Upper lobe of left lung (tissue), 6 donors: ENCODE data around the gene VOPP1. TPM values are rescaled to one million over a fixed set of nuclear protein-coding genes. Genes with fewer than 3 reads are reported as not detected.
A peak's percentile ranks its signal among the peaks of the same experiment; 100 is the strongest.

Source experiments
- ATAC-seq, 2 donors: fragments of 200-7000 bp; cut with Tn5 transposase; one replicate each; pipeline ENCODE4 v1.9.1; 2022; ENCODE audit warnings: mild to moderate bottlenecking in 2 of 2, moderate library complexity in 2 of 2; ENCODE audit not compliant: low FRiP score in 2 of 2
- DNase-seq, 2 donors: peaks; one replicate each; pipeline ENCODE4 v3.0.0-alpha.2; 2019 to 2020
- H3K27ac ChIP-seq, 4 donors: fragments of 200-600 bp; sonication (generic); one replicate each; pipeline ENCODE4 v1.5.1; 2016 to 2019
- H3K27me3 ChIP-seq, 4 donors: fragments of 200-600 bp; sonication (generic); one replicate each; pipeline ENCODE4 v1.5.1; 2017 to 2019
- H3K36me3 ChIP-seq, 4 donors: fragments of 200-600 bp; sonication (generic); one replicate each; pipeline ENCODE4 v1.5.1; 2016 to 2019
- H3K4me1 ChIP-seq, 4 donors: fragments of 200-600 bp; sonication (generic); one replicate each; pipeline ENCODE4 v1.5.1; 2018 to 2019
- H3K4me3 ChIP-seq, 4 donors: fragments of 200-600 bp; sonication (generic); one replicate each; pipeline ENCODE4 v1.5.1; 2017 to 2019; ENCODE audit warnings: mild to moderate bottlenecking in 2 of 4, moderate library complexity in 1 of 4
- H3K9me3 ChIP-seq, 4 donors: fragments of 200-600 bp; sonication (generic); one replicate each; pipeline ENCODE4 v1.5.1; 2018 to 2019
- EP300 ChIP-seq, 4 donors: sonication (generic); formaldehyde crosslinking; IDR thresholded peaks; one replicate each; pipeline ENCODE4 v1.5.1; 2017; ENCODE audit warnings: antibody characterized with exemption in 4 of 4, control low read depth in 2 of 4
- POLR2A ChIP-seq, 4 donors: fragments of 450-650 bp; IDR thresholded peaks; one replicate each; pipeline ENCODE4 v1.5.1; 2016 to 2017; ENCODE audit warnings: antibody characterized with exemption in 4 of 4, mild to moderate bottlenecking in 2 of 4
- POLR2AphosphoS5 ChIP-seq, 2 donors: sonication (generic); formaldehyde crosslinking; IDR thresholded peaks; one replicate each; pipeline ENCODE4 v1.5.1; 2017; ENCODE audit warnings: antibody characterized with exemption in 2 of 2
- WGBS, 2 donors: methylation state at CpG; one replicate each; pipeline ENCODE4 v1.1.5; 2017 to 2018; 5-methylcytosine and 5-hydroxymethylcytosine counted together
- total RNA-seq, 6 donors: library from RNA; depleted of rRNA in 4 of 6; stranded (reverse); fragments of >200 nt in 4 of 6; gene quantifications; one replicate each; pipeline versions ENCODE4 v1.1.0 to v1.2.1, GENCODE V29; 2016 to 2021
- TF ChIP-seq, protein P1 (sequence below), 6 experiments: fragments of 450-650 bp in 4 of 6; fragments of 200-600 bp in 2 of 6; sonication (generic) in 2 of 6; IDR thresholded peaks; one replicate each; pipeline ENCODE4 v1.5.1; 2016 to 2019; ENCODE audit warnings: antibody characterized with exemption in 6 of 6
- donor health status: DM: no; HTN: no; CAD: no; lungs with moderate emphysema.
- donor health status: DM: no; HTN: yes; CAD: no; lungs with severe emphysema.

Gene VOPP1
- total RNA-seq, 6 donors from 2014 or later: 27.2 to 67.6 (median 45.0) TPM

DNA sequence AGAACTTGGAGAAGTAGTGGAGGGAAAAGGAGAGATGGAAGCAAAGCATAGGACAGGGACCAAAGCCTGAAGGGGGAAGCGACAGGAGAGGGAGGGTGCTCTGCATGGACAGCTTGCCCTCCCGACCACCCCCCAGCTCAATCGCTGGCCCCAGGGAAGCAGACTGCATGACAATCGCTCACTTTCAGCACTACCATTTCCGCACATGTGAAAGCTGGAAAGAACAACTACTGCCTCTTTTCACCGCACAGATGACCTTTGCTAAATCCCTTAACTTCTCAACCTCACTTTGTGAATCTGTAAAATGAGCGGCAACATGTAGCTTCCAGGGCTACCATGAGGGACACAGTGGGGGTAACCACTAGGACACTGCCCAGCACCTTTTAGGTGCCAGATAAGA is 17.1 kb downstream of the VOPP1 start:
- no peak overlapping the region for H3K27ac ChIP-seq

DNA sequence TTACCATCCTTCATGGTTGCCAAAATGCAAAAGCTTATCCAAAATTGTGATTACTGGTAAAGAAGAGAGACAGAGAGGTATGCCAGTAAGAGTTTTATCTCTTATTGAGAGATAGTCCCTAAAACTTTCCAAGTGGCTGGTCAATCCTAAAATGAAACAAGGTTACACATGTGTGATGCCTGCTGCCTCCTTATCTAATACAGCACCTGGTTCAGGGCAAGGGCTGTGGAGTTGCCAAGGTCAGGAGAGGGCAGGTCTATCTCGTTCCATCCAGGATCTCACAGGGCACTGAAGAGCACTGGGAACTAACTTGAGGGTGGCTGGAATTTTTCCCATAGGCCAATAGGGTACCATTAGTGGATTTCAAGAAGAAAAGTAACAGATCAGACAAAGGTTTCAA is 18.3 kb downstream of the VOPP1 start:
- Histone ChIP-seq H3K4me1 (peaks cover 24 to 30% (median 29%) of the 10 kb centered on the region in 4 donors), H3K4me3 (no peak overlapping the region), H3K36me3 (peaks cover 0 to 4% (median 0%) of the 10 kb centered on the region in 4 donors), H3K9me3 (no peaks in the 10 kb centered on the region), H3K27ac (no peak overlapping the region), H3K27me3 (no peaks in the 10 kb centered on the region)
- no peak for ATAC-seq
- TF ChIP-seq POLR2AphosphoS5 (IDR thresholded peaks at IDR 0.05): no peak
- TF ChIP-seq, protein P1, sequence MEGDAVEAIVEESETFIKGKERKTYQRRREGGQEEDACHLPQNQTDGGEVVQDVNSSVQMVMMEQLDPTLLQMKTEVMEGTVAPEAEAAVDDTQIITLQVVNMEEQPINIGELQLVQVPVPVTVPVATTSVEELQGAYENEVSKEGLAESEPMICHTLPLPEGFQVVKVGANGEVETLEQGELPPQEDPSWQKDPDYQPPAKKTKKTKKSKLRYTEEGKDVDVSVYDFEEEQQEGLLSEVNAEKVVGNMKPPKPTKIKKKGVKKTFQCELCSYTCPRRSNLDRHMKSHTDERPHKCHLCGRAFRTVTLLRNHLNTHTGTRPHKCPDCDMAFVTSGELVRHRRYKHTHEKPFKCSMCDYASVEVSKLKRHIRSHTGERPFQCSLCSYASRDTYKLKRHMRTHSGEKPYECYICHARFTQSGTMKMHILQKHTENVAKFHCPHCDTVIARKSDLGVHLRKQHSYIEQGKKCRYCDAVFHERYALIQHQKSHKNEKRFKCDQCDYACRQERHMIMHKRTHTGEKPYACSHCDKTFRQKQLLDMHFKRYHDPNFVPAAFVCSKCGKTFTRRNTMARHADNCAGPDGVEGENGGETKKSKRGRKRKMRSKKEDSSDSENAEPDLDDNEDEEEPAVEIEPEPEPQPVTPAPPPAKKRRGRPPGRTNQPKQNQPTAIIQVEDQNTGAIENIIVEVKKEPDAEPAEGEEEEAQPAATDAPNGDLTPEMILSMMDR (IDR thresholded peaks at IDR 0.05): no peak
- no peak for TF ChIP-seq POLR2A (IDR thresholded peaks at IDR 0.05)
- no peak for TF ChIP-seq EP300 (IDR thresholded peaks at IDR 0.05)
- no peak for DNase-seq
- WGBS, 2 donors: 69 to 71% methylated on average over 1 of the region's 1 CpG

More for the DNA sequence above, 17.1 kb downstream of the VOPP1 start:
- 89 to 91% methylated on average over 7 of the region's 7 CpGs for WGBS, 2 donors
- no peak for TF ChIP-seq POLR2A (IDR thresholded peaks at IDR 0.05)
- TF ChIP-seq POLR2AphosphoS5 (IDR thresholded peaks at IDR 0.05): no peak
- no peak for TF ChIP-seq EP300 (IDR thresholded peaks at IDR 0.05)
- TF ChIP-seq, protein P1 (IDR thresholded peaks at IDR 0.05): no peak
- Histone ChIP-seq H3K4me1 (peaks cover 20 to 30% (median 25%) of the 10 kb centered on the region in 4 donors), H3K27me3 (no peaks in the 10 kb centered on the region), H3K4me3 (no peak overlapping the region), H3K9me3 (no peaks in the 10 kb centered on the region), H3K36me3 (peaks cover 0 to 4% (median 0%) of the 10 kb centered on the region in 4 donors)
- DNase-seq: no peak
- no peak for ATAC-seq

DNA sequence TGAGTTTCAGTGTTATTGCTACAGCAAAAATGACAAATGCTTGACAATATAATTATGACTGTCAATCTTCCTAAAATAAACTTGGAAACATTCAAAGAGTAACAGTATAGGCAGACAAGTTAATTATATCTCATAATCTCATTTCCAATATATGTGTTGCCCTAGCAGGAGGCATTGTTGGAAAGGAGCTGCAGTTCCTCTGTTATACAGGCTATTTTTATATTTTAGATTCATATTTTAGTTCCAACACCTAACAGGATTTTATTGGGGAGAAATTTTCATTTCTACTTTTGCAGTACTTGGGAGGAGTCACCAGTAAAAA is 19.3 kb downstream of the VOPP1 start:
- Histone ChIP-seq H3K27me3 (no peaks in the 10 kb centered on the region), H3K9me3 (no peaks in the 10 kb centered on the region), H3K27ac (no peak overlapping the region), H3K4me3 (no peak overlapping the region), H3K4me1 (peaks cover 24 to 30% (median 29%) of the 10 kb centered on the region in 4 donors), H3K36me3 (peaks cover 0 to 4% (median 0%) of the 10 kb centered on the region in 4 donors)
- DNase-seq (no peak), ATAC-seq (no peak)
- TF ChIP-seq POLR2AphosphoS5 (IDR thresholded peaks at IDR 0.05) (no peak), EP300 (IDR thresholded peaks at IDR 0.05) (no peak), POLR2A (IDR thresholded peaks at IDR 0.05) (no peak)
- TF ChIP-seq, protein P1 (IDR thresholded peaks at IDR 0.05): no peak

DNA sequence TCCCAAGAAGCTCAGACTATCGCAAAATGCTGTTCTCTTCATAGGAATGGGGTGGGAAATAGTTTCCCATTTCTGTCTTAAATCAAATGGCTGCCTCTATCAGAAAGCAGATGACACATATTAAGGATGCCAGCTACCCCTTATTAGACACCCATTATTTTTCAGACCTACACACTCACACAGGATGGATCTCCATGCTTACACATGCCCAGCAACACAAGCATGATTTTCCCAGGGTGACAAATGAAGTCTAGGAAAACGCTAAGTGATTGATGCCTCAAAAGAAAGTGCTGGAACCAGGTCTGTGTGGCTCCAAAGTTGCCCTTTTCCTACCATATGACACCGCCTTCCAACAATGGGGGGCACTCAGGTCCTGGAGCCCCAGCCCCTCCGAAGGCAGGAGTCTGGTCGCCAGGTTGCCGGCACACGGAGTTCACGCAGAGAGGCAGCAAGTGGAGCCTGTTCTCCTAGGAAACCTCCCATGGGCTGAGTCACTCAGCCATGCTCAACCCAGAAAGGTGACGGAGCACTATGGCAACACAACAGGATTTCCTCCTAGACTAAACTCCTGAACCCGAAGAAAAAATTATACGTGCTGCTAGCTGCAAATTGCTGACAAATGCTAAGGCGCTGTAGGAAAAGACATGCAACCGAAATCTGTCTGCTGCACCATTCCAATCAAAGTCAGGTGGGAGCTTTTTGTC is 19.8 kb downstream of the VOPP1 start:
- Histone ChIP-seq H3K36me3 (peaks cover 0 to 4% (median 0%) of the 10 kb centered on the region in 4 donors), H3K4me1 (peaks cover 24 to 32% (median 30%) of the 10 kb centered on the region in 4 donors), H3K9me3 (no peaks in the 10 kb centered on the region), H3K4me3 (no peak overlapping the region), H3K27me3 (no peaks in the 10 kb centered on the region), H3K27ac (peak overlapping the region in 1 of 4 donors; percentile 57)
- peak; percentile 62 to 64 for ATAC-seq
- 48 to 56% methylated on average over 13 of the region's 13 CpGs for WGBS, 2 donors
- peak in 1 of 2 donors; percentile 45 for TF ChIP-seq POLR2AphosphoS5 (IDR thresholded peaks at IDR 0.05)
- no peak for TF ChIP-seq POLR2A (IDR thresholded peaks at IDR 0.05)
- TF ChIP-seq, protein P1 (IDR thresholded peaks at IDR 0.05): no peak
- no peak for TF ChIP-seq EP300 (IDR thresholded peaks at IDR 0.05)
- peak in 1 of 2 donors; percentile 44 for DNase-seq
